GM19035 (cell line): Measurements from ENCODE around the gene LCK.
"Not testable (repeated sequence)": the region's sequence is repeated elsewhere in the genome, so short reads cannot be mapped to it uniquely, and the experiment has no call there.

Experiments used
- ATAC-seq: cut with Tn5 transposase; IDR thresholded peaks from one replicate; pipeline ENCODE4 v1.9.1; 2021; ENCODE audit not compliant: unreplicated experiment

LCK gene

GRCh38 chr1:32273391-32274208, 22.5 kb downstream of the LCK start:
- ATAC-seq, result no peak

DNA sequence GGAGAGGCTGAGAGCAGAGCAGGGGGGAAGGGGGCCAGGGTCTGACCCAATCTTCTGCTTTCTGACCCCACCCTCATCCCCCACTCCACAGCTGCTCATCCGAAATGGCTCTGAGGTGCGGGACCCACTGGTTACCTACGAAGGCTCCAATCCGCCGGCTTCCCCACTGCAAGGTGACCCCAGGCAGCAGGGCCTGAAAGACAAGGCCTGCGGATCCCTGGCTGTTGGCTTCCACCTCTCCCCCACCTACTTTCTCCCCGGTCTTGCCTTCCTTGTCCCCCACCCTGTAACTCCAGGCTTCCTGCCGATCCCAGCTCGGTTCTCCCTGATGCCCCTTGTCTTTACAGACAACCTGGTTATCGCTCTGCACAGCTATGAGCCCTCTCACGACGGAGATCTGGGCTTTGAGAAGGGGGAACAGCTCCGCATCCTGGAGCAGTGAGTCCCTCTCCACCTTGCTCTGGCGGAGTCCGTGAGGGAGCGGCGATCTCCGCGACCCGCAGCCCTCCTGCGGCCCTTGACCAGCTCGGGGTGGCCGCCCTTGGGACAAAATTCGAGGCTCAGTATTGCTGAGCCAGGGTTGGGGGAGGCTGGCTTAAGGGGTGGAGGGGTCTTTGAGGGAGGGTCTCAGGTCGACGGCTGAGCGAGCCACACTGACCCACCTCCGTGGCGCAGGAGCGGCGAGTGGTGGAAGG, 23.7 kb downstream of the LCK start:
- ATAC-seq, result no peak

- no peak for ATAC-seq
Measured at GRCh38 chr1:32275424-32275823, 24.4 kb downstream of the LCK start.

GRCh38 chr1:32276032-32276782, 25.1 kb downstream of the LCK start:
- ATAC-seq, result no peak

DNA sequence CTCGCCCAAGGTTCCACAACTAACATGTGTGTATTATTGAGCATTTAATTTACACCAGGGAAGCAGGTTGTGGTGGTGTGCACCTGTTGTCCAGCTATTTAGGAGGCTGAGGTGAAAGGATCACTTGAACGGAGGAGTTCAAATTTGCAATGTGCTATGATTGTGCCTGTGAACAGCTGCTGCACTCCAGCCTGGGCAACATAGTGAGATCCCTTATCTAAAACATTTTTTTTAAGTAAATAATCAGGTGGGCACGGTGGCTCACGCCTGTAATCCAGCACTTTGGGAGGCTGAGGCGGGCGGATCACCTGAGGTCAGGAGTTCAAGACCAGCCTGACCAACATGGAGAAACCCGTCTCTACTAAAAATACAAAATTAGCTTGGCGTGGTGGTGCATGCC, 33.7 kb downstream of the LCK start:
- ATAC-seq, result not testable (repeated sequence)

DNA sequence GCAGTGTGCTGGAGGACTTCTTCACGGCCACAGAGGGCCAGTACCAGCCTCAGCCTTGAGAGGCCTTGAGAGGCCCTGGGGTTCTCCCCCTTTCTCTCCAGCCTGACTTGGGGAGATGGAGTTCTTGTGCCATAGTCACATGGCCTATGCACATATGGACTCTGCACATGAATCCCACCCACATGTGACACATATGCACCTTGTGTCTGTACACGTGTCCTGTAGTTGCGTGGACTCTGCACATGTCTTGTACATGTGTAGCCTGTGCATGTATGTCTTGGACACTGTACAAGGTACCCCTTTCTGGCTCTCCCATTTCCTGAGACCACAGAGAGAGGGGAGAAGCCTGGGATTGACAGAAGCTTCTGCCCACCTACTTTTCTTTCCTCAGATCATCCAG, 34.6 kb downstream of the LCK start:
- no peak for ATAC-seq

DNA sequence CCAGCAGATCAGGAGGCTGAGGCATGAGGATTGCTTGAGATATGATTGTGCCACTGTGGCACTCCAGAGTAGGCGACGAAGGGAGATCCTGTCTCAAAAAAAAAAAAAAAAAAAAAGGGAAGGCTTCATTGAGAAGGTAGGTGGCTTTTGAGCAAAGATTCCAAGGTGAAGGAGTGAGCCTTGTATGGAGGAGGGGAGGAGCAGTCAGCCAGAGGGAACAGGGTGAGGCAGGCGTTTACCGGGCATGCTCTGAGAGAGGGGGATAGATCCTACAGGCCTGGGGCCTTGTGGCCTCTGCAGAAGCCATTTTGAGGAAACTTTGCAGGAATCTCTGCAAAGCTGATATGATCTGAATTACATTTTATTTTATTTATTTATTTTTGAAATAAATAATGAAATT, 35.7 kb downstream of the LCK start:
- no peak for ATAC-seq

DNA sequence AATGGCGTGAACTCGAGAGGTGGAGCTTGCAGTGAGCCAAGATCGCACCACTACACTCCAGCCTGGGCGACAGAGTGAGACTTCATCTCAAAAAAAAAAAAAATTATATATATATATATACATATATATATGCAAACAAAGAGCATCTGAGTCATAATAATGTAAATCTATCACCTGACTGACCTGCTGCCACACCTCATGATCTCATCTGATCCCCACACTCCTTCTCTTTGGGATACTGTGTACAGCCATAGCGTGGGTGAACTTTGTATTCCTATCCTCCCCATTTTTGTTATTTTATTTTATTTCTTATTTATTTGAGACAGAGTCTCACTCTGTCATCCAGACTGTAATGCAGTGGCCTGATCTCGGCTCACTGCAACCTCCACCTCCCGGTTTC, 38.2 kb downstream of the LCK start:
- ATAC-seq, result no peak

DNA sequence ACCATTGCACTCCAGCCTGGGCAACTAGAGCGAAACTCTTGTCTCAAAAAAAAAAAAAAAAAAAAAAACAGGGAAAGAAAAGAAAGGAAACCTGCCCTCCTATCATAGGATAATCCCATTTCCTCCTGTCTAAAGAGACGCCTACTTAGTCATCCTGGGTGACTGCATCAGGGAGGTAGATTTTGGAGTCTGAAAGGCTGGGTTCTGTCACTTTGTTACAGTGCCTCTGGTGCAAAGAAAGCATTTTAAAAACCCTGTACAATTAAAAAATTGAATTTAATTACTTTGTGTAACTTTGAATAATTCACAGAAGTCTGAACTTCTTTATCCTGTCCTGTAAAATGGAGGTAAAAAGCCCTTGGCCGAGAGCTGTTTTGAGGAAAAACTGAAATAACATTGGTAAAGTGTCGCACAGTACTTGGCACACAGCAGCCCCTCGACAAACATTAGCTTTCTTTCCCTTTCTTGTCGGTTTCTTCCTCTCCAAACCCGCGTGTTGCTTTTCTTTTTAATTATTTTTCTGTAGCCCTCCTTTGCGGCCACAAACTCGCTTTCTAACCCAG, 40.2 kb downstream of the LCK start:
- no peak for ATAC-seq

DNA sequence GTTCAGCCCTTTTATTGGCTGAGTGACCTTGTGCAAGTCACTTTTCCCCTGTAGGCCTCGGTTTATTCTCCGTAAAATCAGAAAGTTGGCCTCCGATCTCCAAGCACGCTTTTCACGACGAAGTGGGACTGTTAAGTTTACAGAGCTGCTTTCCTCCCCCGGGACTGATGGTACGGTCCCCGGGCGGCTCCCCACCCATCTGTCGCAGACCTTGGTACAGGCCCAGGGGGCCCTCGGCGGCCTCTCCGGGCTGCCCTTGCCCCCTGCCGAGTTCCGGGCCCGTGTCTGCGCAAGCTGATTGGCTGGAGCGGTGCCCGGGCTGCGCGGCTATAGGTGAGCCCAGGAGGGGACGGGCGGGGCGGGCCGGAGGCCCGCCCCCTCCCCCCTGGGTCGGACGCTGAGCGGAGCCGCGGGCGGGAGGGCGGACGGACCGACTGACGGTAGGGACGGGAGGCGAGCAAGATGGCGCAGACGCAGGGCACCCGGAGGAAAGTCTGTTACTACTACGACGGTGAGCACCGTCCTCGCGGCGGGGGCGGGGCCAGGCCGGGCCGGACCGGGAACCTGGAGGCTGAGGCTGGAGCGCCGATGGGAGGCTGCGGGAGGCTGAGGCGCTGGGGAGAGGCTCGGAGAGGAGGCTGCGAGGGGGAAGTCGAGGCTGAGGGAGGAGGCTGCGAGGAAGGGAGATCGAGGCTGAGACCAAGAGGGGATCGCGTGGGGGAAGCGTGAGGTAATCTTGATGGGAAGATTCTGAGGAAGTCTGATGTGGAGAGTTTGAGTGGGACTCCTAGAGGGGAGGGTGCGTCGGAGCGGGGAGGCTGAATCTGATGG, 40.9 kb downstream of the LCK start, which contains the start of gene HDAC1:
TSS of gene HDAC1 (plus strand) at position 376 of the 831 bp plus-strand sequence. CDS start at position 463, 87 bp downstream.
- ATAC-seq, result peak; percentile 98

GRCh38 chr1:32298211-32298610, 47.1 kb downstream of the LCK start:
- ATAC-seq, result not testable (repeated sequence)

- no peak for ATAC-seq
Measured at GRCh38 chr1:32299327-32299726, 48.3 kb downstream of the LCK start.

- no peak for ATAC-seq
Measured at GRCh38 chr1:32303358-32303757, 52.3 kb downstream of the LCK start.

DNA sequence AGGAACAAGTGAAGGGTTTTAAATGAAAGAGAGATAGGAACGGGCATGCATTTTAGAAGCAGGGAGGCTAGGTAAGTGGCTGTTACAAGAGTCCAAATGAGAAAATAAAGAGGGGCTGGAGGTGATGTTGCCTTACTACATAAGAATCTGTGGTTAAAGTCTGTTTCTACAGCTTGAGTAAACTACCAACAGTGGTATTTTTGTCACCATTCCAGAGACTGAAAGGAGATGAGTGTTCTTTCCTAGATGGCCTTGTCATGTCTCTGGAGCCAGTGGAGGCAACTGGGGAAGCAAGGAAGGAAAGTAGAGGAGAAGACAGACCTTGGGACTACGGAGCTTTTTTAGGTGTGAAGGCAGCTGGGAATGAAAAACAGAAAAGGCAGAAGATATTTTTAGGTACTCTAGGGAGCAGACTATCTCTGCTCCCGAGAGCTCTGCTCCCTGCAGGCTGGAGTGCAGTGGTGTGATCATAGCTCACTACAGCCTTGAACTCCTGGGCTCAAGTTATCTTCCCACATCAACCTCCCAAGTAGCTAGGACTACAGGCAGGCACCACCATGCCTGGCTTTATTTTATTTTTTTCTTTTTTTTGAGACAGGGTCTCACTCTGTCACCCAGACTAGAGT, 53.0 kb downstream of the LCK start:
- no peak for ATAC-seq

DNA sequence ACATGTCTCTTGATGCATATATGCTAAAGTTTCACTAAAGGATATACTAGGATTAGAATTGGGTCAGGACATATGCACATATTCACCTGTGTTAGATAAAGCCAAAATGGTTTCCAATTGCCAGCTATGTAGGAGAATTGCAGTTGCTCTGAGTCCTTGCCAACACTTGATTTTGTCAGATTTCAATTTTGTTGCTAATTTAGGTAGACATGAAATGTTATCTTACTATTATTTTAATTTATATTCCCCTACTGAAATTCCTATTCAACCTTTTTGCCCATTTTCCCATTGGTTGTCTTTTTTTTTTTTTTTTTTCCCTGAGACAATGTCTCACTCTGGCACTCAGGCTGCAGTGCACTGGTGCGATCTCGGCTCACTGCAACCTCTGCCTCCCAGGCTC, 54.2 kb downstream of the LCK start:
- ATAC-seq, result no peak

GRCh38 chr1:32307324-32307723, 56.3 kb downstream of the LCK start:
- ATAC-seq, result no peak

DNA sequence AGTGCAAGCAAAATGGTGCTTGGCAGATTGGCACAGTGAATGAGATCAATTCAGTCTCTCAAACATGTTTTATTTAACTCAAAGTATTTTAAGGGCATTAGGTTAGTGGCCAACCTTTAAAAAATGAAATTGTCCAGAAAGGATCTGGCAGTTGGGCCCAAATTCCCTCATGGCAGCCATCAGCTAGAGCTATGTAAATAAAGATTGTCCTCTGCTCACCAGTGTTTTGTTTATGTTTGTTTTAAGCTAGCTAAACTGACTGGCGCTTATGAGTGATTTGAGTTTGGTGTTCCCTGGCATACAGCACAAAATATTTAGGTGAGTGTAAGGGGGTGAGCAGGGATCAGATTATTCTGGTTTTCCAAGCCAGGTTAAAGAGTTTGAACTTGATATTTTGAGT, 58.9 kb downstream of the LCK start:
- no peak for ATAC-seq

DNA sequence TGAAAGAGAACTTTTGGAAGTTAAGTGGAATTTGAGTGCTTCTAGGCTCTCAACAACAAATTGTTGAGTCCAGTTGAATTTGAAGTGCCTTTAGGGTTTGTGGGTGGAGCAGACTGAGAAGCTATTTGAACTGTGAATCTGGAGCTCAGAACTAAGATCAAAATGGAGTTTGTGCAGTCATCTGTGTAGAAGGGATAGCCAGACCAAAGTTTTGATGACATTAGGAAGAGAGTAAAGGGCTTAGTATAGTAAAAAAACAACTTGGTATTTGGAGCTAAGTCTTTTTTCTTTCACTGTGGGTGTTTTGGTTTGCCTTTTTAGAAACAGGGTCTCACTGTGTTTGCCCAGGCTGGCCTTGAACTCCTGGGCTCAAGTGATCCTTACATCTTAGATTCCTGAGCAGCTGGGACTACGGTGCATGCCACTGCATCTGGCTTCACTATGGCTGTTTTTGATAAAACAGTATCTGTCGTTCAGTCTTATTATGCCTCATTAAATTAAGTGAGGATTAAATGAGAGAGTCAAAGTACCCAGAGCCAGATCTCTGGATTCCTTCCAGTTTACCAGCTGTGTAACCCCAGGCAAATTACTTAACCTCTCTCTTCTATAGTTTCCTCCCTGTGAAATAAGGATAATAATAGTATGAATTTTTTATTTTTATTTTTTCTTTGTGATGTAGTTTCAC, 60.8 kb downstream of the LCK start:
- ATAC-seq, result no peak

DNA sequence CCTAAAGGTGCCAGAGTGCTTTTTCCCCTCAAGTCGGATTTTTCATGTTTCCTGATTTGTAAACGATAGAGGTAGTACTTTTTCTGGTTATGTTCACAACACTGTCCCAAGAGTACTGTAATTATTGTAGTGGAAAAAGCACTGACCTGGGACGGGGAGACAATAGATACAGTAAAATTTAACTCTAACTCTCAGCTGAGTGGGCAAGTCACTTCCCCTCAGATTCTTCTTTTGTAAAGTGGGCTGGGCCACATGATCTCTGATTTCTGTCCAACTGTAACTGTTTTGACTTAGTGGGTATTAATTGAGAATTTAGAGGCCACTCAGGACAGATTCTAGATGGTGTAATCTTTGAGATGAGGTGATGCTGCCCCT, 65.8 kb downstream of the LCK start:
- no peak for ATAC-seq
